ENCODE measurements around the gene PVALEF. TPM values are rescaled to one million over a fixed set of nuclear protein-coding genes. Genes with fewer than 3 reads are reported as not detected.

The PVALEF gene
- total RNA-seq, 1 experiment from 2014 or later, result not detected

DNA sequence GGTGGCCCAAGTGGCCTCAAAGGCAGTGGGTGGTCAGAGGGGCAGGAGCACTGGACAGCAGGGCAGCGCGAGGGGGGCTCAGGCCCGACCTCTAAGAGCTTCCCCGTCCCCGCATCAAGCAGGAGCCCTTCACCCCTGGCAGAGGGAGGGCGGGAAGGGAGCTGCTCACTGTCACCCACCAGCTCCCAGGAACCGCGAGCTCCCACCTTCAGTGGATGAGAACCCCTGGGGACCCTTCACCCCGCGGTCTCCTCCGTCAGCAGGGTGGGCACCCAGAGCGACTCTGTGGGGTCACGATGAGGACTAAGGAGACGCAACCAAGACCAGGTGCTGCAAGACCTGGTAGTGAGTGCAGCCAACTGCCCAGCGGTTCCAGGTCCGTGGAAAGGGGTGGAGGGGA, 43.8 kb downstream of the PVALEF start:
- ATAC-seq, result no peak
- H3K4me1 ChIP-seq (ENCODE audit: control insufficient read depth, insufficient read depth, low read length), result no peaks in the 10 kb centered on the region
- H3K9me3 ChIP-seq (ENCODE audit: control insufficient read depth, insufficient read depth, low read depth, low read length), result no peaks in the 10 kb centered on the region
- CTCF ChIA-PET, result interaction anchor here (0.7 kb wide), 1 partner anchor 11 kb away, joined by 3 read pairs; no protein-coding TSS in a partner anchor
- TF ChIP-seq REST (IDR thresholded peaks at IDR 0.05; ENCODE audit: insufficient read depth in 1 of 2, low read depth in 2 of 2, low read length in 1 of 2) (no peak), TCF7L2 (IDR thresholded peaks at IDR 0.05; ENCODE audit: low read depth, low read length) (no peak), SIN3A (IDR thresholded peaks at IDR 0.05; ENCODE audit: borderline replicate concordance, insufficient read depth, low read depth, low read length) (no peak), POLR2AphosphoS5 (IDR thresholded peaks at IDR 0.05; ENCODE audit: low read depth, low read length) (no peak)
- TF ChIP-seq, protein P1, sequence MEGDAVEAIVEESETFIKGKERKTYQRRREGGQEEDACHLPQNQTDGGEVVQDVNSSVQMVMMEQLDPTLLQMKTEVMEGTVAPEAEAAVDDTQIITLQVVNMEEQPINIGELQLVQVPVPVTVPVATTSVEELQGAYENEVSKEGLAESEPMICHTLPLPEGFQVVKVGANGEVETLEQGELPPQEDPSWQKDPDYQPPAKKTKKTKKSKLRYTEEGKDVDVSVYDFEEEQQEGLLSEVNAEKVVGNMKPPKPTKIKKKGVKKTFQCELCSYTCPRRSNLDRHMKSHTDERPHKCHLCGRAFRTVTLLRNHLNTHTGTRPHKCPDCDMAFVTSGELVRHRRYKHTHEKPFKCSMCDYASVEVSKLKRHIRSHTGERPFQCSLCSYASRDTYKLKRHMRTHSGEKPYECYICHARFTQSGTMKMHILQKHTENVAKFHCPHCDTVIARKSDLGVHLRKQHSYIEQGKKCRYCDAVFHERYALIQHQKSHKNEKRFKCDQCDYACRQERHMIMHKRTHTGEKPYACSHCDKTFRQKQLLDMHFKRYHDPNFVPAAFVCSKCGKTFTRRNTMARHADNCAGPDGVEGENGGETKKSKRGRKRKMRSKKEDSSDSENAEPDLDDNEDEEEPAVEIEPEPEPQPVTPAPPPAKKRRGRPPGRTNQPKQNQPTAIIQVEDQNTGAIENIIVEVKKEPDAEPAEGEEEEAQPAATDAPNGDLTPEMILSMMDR (IDR thresholded peaks at IDR 0.05), result no peak
- intact Hi-C loops (cut with micrococcal nuclease; ENCODE audit: unreplicated experiment), result no loop called here
- H3K36me3 ChIP-seq (ENCODE audit: control insufficient read depth, insufficient read depth, low read length), result no peaks in the 10 kb centered on the region
- no peaks in the 10 kb centered on the region for H3K27me3 ChIP-seq (ENCODE audit: control insufficient read depth, insufficient read depth, low read length)
- no peak for DNase-seq (ENCODE audit: low read depth, low spot score)
- H3K4me3 ChIP-seq (ENCODE audit: low read depth in 2 of 2, low read length in 2 of 2), result no peak overlapping the region
- POLR2A ChIA-PET, result interaction anchor here (0.6 kb wide), 1 partner anchor 80 kb away, joined by 3 read pairs; no protein-coding TSS in a partner anchor
- BruUV-seq (replicated peaks), result no TSS peak
- H3K27ac ChIP-seq (ENCODE audit: low read length), result no peak overlapping the region
- in situ Hi-C loops (cut with HindIII; ENCODE audit: low pct_unique_long_range_greater_than_20kb, low sequenced_read_pairs), result loop anchor here (5.0 kb wide), 1 partner anchor 67 kb away; no protein-coding TSS in a partner anchor

DNA sequence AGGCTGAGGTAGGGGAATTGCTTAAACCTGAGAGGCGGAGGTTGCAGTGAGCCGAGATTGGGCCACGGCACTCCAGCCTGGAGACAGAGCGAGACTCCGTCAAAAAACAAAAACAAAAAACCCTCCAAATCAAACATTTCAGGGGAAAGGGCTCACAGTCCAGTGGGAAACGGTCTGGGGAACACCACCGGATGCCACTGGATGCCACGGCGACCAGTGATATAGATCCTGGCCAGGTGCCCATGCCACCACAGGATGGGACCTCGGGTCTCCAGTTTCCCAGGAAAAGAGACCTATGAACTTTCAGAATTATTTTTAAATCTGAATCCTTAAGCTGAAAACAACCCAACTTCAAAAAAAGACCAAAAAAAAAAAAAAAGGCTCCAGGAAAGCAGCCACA, 45.2 kb downstream of the PVALEF start:
- BruUV-seq (replicated peaks), result no TSS peak
- CTCF ChIA-PET, result interaction anchor here (0.6 to 0.7 kb wide), 2 partner anchors 789 to 1937 kb away, joined by 3 to 5 read pairs; no protein-coding TSS in a partner anchor
- in situ Hi-C loops (cut with HindIII; ENCODE audit: low pct_unique_long_range_greater_than_20kb, low sequenced_read_pairs), result no loop called here

More for the DNA sequence above, 45.2 kb downstream of the PVALEF start:
- intact Hi-C loops (cut with micrococcal nuclease; ENCODE audit: unreplicated experiment), result no loop called here
- no peak overlapping the region for H3K27ac ChIP-seq (ENCODE audit: low read length)
- H3K27me3 ChIP-seq (ENCODE audit: control insufficient read depth, insufficient read depth, low read length), result no peaks in the 10 kb centered on the region
- POLR2A ChIA-PET, result interaction anchor here (0.6 kb wide), 1 partner anchor 1029 kb away, joined by 7 read pairs; no protein-coding TSS in a partner anchor
- H3K36me3 ChIP-seq (ENCODE audit: control insufficient read depth, insufficient read depth, low read length), result no peaks in the 10 kb centered on the region
- DNase-seq (ENCODE audit: low read depth, low spot score), result no peak
- TF ChIP-seq POLR2AphosphoS5 (IDR thresholded peaks at IDR 0.05; ENCODE audit: low read depth, low read length) (no peak), SIN3A (IDR thresholded peaks at IDR 0.05; ENCODE audit: borderline replicate concordance, insufficient read depth, low read depth, low read length) (no peak), REST (IDR thresholded peaks at IDR 0.05; ENCODE audit: insufficient read depth in 1 of 2, low read depth in 2 of 2, low read length in 1 of 2) (no peak)
- TF ChIP-seq, protein P1 (IDR thresholded peaks at IDR 0.05), result no peak
- no peaks in the 10 kb centered on the region for H3K4me1 ChIP-seq (ENCODE audit: control insufficient read depth, insufficient read depth, low read length)
- ATAC-seq, result no peak
- H3K4me3 ChIP-seq (ENCODE audit: low read depth in 2 of 2, low read length in 2 of 2), result no peak overlapping the region
- no peaks in the 10 kb centered on the region for H3K9me3 ChIP-seq (ENCODE audit: control insufficient read depth, insufficient read depth, low read depth, low read length)

All from Panc1 (cell line).